K562 (cell line): ENCODE results near the gene RIOX2. TPM values are rescaled to one million over a fixed set of nuclear protein-coding genes. Genes with fewer than 3 reads are reported as not detected.

Experiments
- ARNT ChIP-seq, 2 experiments: fragments of 450-650 bp; IDR thresholded peaks; 2 replicates each; pipeline ENCODE4 v1.6.1; 2016; ENCODE audit warnings: mild to moderate bottlenecking in 1 of 2
- BMI1 ChIP-seq: fragments of 150-350 bp; IDR thresholded peaks from 2 replicates; pipeline ENCODE4 v1.6.1; 2014; ENCODE audit warnings: low read length
- BRF1 ChIP-seq: IDR thresholded peaks from 3 replicates; pipeline ENCODE4 v1.6.1; 2011; ENCODE audit warnings: borderline replicate concordance, mild to moderate bottlenecking; ENCODE audit not compliant: insufficient read length; ENCODE audit errors: extremely low read depth
- CBFA2T3 ChIP-seq: fragments of 450-650 bp; IDR thresholded peaks from 2 replicates; pipeline ENCODE4 v1.6.1; 2017
- CBX5 ChIP-seq: IDR thresholded peaks from 2 replicates; pipeline ENCODE4 v1.6.1; 2014; ENCODE audit warnings: low read depth, borderline replicate concordance
- CREB1 ChIP-seq, 2 experiments: sonication (generic) in 1 of 2; formaldehyde crosslinking in 1 of 2; IDR thresholded peaks; 2 replicates each; pipeline versions ENCODE4 v1.6.1 to v1.8.0; 2012 to 2022; ENCODE audit warnings: inconsistent platforms in 1 of 2, mild to moderate bottlenecking in 1 of 2, missing genetic modification reagents in 1 of 2, moderate library complexity in 1 of 2
- ETV6 ChIP-seq, 3 experiments: fragments of 150-350 bp in 1 of 3; sonication (generic) in 1 of 3; formaldehyde crosslinking in 1 of 3; IDR thresholded peaks; 2 replicates each; pipeline versions ENCODE4 v1.6.1 to v1.8.0; 2014 to 2022; ENCODE audit warnings: borderline replicate concordance in 2 of 3, low read depth in 2 of 3, antibody characterized with exemption in 1 of 3, low read length in 1 of 3, mild to moderate bottlenecking in 1 of 3, missing genetic modification reagents in 1 of 3
- FUS ChIP-seq: fragments of 200-400 bp; formaldehyde crosslinking; optimal IDR thresholded peaks from 2 replicates; pipeline ENCODE3; 2017; ENCODE audit warnings: low read depth, low read length
- GABPB1 ChIP-seq: sonication (generic); formaldehyde crosslinking; IDR thresholded peaks from 2 replicates; pipeline ENCODE4 v1.8.0; 2022; ENCODE audit warnings: mild to moderate bottlenecking, missing genetic modification reagents
- IRF2 ChIP-seq: sonication (generic); formaldehyde crosslinking; IDR thresholded peaks from 2 replicates; pipeline ENCODE4 v1.8.1; 2022; ENCODE audit warnings: mild to moderate bottlenecking, missing genetic modification reagents
- KDM1A ChIP-seq, 2 experiments: fragments of 450-650 bp; IDR thresholded peaks; 2 replicates each; pipeline ENCODE4 v1.6.1; 2016; ENCODE audit warnings: mild to moderate bottlenecking in 2 of 2
- MTF1 ChIP-seq: fragments of 250-450 bp; sonication (Bioruptor Pico); IDR thresholded peaks from 2 replicates; pipeline ENCODE4 v1.9.0; 2021; ENCODE audit warnings: moderate library complexity, mild to moderate bottlenecking, inconsistent platforms, borderline replicate concordance
- NELFE ChIP-seq: IDR thresholded peaks from 2 replicates; pipeline ENCODE4 v1.6.1; 2011; ENCODE audit warnings: mild to moderate bottlenecking; ENCODE audit not compliant: insufficient read depth, insufficient read length
- POLR2G ChIP-seq: fragments of 200-400 bp; formaldehyde crosslinking; IDR thresholded peaks from 2 replicates; pipeline ENCODE4 v1.6.1; 2017; ENCODE audit warnings: low read depth, mild to moderate bottlenecking, antibody characterized with exemption, low read length, moderate library complexity
- PPARD ChIP-seq: fragments of 250-450 bp; sonication (Bioruptor Pico); IDR thresholded peaks from 2 replicates; pipeline ENCODE4 v1.8.0; 2022; ENCODE audit warnings: inconsistent platforms, mild to moderate bottlenecking, moderate library complexity
- RBM15 ChIP-seq: fragments of 200-400 bp; formaldehyde crosslinking; IDR thresholded peaks from 2 replicates; pipeline ENCODE4 v1.6.1; 2018; ENCODE audit warnings: mild to moderate bottlenecking, low read length, moderate library complexity; ENCODE audit not compliant: insufficient read depth
- RUNX1 ChIP-seq: sonication (generic); IDR thresholded peaks from 2 replicates; pipeline ENCODE4 v1.6.1; 2016; ENCODE audit warnings: antibody characterized with exemption, low read depth
- SMARCC2 ChIP-seq: fragments of 450-650 bp; IDR thresholded peaks from 2 replicates; pipeline ENCODE4 v1.6.1; 2017; ENCODE audit warnings: antibody characterized with exemption, moderate library complexity, mild to moderate bottlenecking, low read depth
- SMARCE1 ChIP-seq: fragments of 450-650 bp; IDR thresholded peaks from 2 replicates; pipeline ENCODE4 v1.7.1; 2016; ENCODE audit warnings: mild to moderate bottlenecking
- SREBF2 ChIP-seq: sonication (generic); formaldehyde crosslinking; IDR thresholded peaks from 2 replicates; pipeline ENCODE4 v1.4.0; 2020; ENCODE audit warnings: mild to moderate bottlenecking, missing genetic modification reagents
- STAT5A ChIP-seq: IDR thresholded peaks from 2 replicates; pipeline ENCODE4 v1.6.1; 2012; ENCODE audit warnings: low read length, inconsistent platforms, borderline replicate concordance
- TBP ChIP-seq: optimal IDR thresholded peaks from 2 replicates; pipeline ENCODE3; 2011; ENCODE audit warnings: low read depth, low read length, improper control_type of control experiment
- TCFL5 ChIP-seq: fragments of 250-450 bp; sonication (Bioruptor Pico); conservative IDR thresholded peaks from 2 replicates; pipeline ENCODE4 v1.6.1; 2021; ENCODE audit warnings: mild to moderate bottlenecking, moderate library complexity, matching md5 sums
- TFAM ChIP-seq: fragments of 250-450 bp; sonication (Bioruptor Pico); conservative IDR thresholded peaks from 2 replicates; pipeline ENCODE4 v1.5.0; 2021; ENCODE audit warnings: mild to moderate bottlenecking, moderate library complexity
- ZFP36 ChIP-seq: fragments of 150-350 bp; IDR thresholded peaks from 2 replicates; pipeline ENCODE4 v1.6.1; 2018; ENCODE audit warnings: low read length, low read depth; ENCODE audit not compliant: partially characterized antibody
- ZKSCAN3 ChIP-seq: fragments of 250-450 bp; sonication (Bioruptor Pico); IDR thresholded peaks from 2 replicates; pipeline ENCODE4 v1.4.0; 2020
- ZNF311 ChIP-seq: fragments of 250-450 bp; sonication (Bioruptor Pico); IDR thresholded peaks from 2 replicates; pipeline ENCODE4 v1.4.0; 2020; ENCODE audit warnings: mild to moderate bottlenecking, moderate library complexity
- polyA plus RNA-seq, 8 experiments: library from polyadenylated mRNA; depleted of rRNA in 4 of 8; stranded (reverse) in 5 of 8; unstranded in 3 of 8; fragments of >200 nt; fragmentation: Nextera tagmentation in 2 of 8; fragmentation: Illumina TruSeq in 1 of 8; extraction: Ambion mirVana in 2 of 8; extraction: Trizol in 1 of 8; gene quantifications; 2 replicates each; pipeline versions ENCODE4 v1.2.1 to v1.2.3, GENCODE V29; 2011 to 2014; ENCODE audit warnings: inconsistent platforms in 1 of 8, missing spikeins in 1 of 8
- total RNA-seq, 7 experiments: library from RNA; depleted of rRNA in 6 of 7; stranded (reverse); fragments of >200 nt in 6 of 7; fragmentation: Illumina TruSeq in 2 of 7; extraction: Trizol in 2 of 7; gene quantifications; 2 replicates each; pipeline versions ENCODE4 v1.2.1 to v1.2.3, GENCODE V29; 2011 to 2021; ENCODE audit warnings: low replicate concordance in 1 of 7
- TF ChIP-seq, protein P1 (sequence below): fragments of 250-450 bp; sonication (Bioruptor Pico); IDR thresholded peaks from 2 replicates; pipeline ENCODE4 v1.9.0; 2021; ENCODE audit warnings: mild to moderate bottlenecking, inconsistent platforms
- TF ChIP-seq, protein P2 (sequence below): fragments of 450-650 bp; IDR thresholded peaks from 2 replicates; pipeline ENCODE4 v1.6.1; 2016

The RIOX2 gene
- total and polyA plus RNA-seq, 9 of the 15 experiments (the other 6 are each of a cell fraction or from before 2014, with no cell fraction given) = 22.2 to 56.0 (median 32.6) TPM

DNA sequence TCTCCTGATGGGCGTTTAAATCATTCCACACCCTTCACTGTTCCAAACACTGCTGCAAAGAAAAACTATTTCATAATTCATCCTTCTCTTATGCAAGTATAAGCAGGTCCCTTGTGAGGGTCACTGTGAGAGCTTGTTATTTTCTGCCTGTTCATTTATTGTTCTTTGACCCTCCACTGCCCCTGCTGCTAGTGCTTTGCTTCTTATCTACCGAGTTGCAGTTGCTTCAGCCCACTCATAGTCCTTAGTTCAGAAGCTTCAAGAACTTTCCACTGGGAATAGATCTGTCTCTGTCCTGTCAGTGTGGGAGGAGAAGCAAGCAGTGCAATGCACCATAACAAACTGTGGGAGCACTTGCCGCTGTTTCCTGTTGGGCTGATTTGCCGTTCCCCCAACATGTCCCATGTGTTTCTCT, 39.8 kb downstream of the RIOX2 start (continued):
- TF ChIP-seq IRF2 (CRISPR knock-in tag) (no peak), FUS (no peak), STAT5A (peak; percentile 58; the same call in 1 of the 2 replicates), GABPB1 (CRISPR knock-in tag) (no peak), RUNX1 (no peak), SREBF2 (CRISPR knock-in tag) (no peak), ARNT (IDR thresholded peaks at IDR 0.05) (no peak), ZFP36 (no peak), RBM15 (no peak), CREB1 (IDR thresholded peaks at IDR 0.05) (0 out of 2 replicates have a peak, but pooled peaks have one; percentile 12), CREB1 (CRISPR knock-in tag; IDR thresholded peaks at IDR 0.05) (no peak), CBX5 (no peak), TCFL5 (CRISPR knock-in tag) (no peak), BRF1 (no peak), SMARCC2 (peak; percentile 27; the same call in 1 of the 2 replicates), MTF1 (no peak), ZKSCAN3 (CRISPR knock-in tag) (no peak), TBP (no peak), KDM1A (IDR thresholded peaks at IDR 0.05) (peak; percentile 78; a peak in 3 of 4 replicates), SMARCE1 (peak; percentile 64; the same call in 1 of the 2 replicates), NELFE (no peak), ZNF311 (CRISPR knock-in tag) (no peak), POLR2G (no peak), TFAM (CRISPR knock-in tag) (no peak), BMI1 (no peak), ETV6 (IDR thresholded peaks at IDR 0.05; ENCODE audit: borderline replicate concordance in 1 of 2, low read depth in 2 of 2, low read length in 1 of 2) (no peak), ETV6 (CRISPR knock-in tag; IDR thresholded peaks at IDR 0.05; ENCODE audit: borderline replicate concordance) (no peak), PPARD (CRISPR knock-in tag) (no peak), CBFA2T3 (peak; percentile 87)
- TF ChIP-seq, protein P1, sequence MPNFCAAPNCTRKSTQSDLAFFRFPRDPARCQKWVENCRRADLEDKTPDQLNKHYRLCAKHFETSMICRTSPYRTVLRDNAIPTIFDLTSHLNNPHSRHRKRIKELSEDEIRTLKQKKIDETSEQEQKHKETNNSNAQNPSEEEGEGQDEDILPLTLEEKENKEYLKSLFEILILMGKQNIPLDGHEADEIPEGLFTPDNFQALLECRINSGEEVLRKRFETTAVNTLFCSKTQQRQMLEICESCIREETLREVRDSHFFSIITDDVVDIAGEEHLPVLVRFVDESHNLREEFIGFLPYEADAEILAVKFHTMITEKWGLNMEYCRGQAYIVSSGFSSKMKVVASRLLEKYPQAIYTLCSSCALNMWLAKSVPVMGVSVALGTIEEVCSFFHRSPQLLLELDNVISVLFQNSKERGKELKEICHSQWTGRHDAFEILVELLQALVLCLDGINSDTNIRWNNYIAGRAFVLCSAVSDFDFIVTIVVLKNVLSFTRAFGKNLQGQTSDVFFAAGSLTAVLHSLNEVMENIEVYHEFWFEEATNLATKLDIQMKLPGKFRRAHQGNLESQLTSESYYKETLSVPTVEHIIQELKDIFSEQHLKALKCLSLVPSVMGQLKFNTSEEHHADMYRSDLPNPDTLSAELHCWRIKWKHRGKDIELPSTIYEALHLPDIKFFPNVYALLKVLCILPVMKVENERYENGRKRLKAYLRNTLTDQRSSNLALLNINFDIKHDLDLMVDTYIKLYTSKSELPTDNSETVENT (CRISPR knock-in tag) = no peak
- TF ChIP-seq, protein P2, sequence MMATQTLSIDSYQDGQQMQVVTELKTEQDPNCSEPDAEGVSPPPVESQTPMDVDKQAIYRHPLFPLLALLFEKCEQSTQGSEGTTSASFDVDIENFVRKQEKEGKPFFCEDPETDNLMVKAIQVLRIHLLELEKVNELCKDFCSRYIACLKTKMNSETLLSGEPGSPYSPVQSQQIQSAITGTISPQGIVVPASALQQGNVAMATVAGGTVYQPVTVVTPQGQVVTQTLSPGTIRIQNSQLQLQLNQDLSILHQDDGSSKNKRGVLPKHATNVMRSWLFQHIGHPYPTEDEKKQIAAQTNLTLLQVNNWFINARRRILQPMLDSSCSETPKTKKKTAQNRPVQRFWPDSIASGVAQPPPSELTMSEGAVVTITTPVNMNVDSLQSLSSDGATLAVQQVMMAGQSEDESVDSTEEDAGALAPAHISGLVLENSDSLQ = peak; percentile 61
